ENCODE measurements around the gene RAB24. TPM values are rescaled to one million over a fixed set of nuclear protein-coding genes. Genes with fewer than 3 reads are reported as not detected.
"Not testable (repeated sequence)": the region's sequence is repeated elsewhere in the genome, so short reads cannot be mapped to it uniquely, and the experiment has no call there.

RAB24 gene
- total and polyA plus RNA-seq, 7 experiments from 2014 or later = 14.9 to 47.5 (median 23.7) TPM

DNA sequence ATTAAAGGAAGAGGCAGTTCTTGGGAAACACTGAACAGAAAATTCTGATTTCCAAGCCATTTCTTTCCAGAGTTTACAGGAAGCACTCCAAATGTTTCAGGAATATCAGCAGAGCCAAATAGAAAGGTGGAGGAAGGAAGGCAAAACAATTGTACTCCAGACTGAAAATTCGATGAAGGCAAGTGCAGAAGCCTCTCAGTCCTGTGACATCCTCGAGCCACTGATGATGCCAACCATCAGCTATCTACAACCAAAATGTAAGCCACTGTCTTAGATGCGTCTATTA is 45.8 kb upstream of the RAB24 start:
- DNase-seq = no peak
- H3K27ac ChIP-seq (ENCODE audit: low read depth, low read length) = no peak overlapping the region
- intact Hi-C loops (cut with micrococcal nuclease) = no loop called here
- POLR2A ChIA-PET = interaction anchor here (0.8 to 1.3 kb wide), 2 partner anchors 22 to 46 kb away, joined by 3 read pairs; partner anchors contain the start of genes PRELID1 and RAB24
- Mint-ChIP-seq H3K9me3 (peaks cover 0 to under 1% (median 0%) of the 10 kb centered on the region in 11 donors), H3K27me3 (no peaks in the 10 kb centered on the region), H3K36me3 (peaks cover 4 to 22% (median 7%) of the 10 kb centered on the region in 5 donors), H3K4me1 (peaks cover 44 to 63% (median 54%) of the 10 kb centered on the region in 7 donors), H3K27ac (peak overlapping the region in 6 of 9 donors; percentile 58 to 99 (median 73)), H3K4me3 (peak overlapping the region; percentile 54 to 99 (median 96))
- ATAC-seq = no peak
- CTCF ChIA-PET = interaction anchor here (0.6 to 0.7 kb wide), 2 partner anchors 37 to 106 kb away, joined by 3 to 4 read pairs; no protein-coding TSS in a partner anchor
- peaks cover 29 to 35% of the 10 kb centered on the region in 2 donors for H3K4me1 ChIP-seq (ENCODE audit: control insufficient read depth in 2 of 2, insufficient read depth in 2 of 2, low read length in 2 of 2)
- H3K27me3 ChIP-seq (ENCODE audit: control insufficient read depth in 2 of 2, insufficient read depth in 2 of 2, low read length in 2 of 2) = no peaks in the 10 kb centered on the region
- peaks cover 0 to 41% (median 5%) of the 10 kb centered on the region in 3 experiments for H3K36me3 ChIP-seq (ENCODE audit: control insufficient read depth in 2 of 3, insufficient read depth in 3 of 3, low read length in 3 of 3)
- H3K4me3 ChIP-seq (ENCODE audit: low read length) = no peak overlapping the region
- H3K9me3 ChIP-seq (ENCODE audit: control insufficient read depth in 2 of 3, low read length in 3 of 3) = no peaks in the 10 kb centered on the region

DNA sequence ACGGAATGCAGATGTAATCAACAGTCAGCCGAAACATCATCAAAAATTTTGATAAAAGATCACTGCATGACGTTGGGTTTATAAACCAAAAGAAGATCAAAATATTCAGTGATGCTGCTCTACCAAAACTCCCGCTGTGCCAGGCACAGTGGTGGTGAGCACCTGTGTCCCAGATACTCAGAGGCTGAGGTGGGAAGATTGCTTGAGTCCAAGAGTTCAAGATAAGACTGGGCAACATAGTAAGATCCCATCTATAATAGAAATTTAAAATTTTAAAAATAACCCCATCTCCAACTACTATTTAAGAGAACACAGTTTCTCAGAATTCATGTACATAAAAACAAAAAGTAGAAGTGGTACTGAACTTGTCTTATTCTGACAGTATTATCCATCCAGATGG is 44.2 kb upstream of the RAB24 start:
- H3K9me3 Mint-ChIP-seq = no peaks in the 10 kb centered on the region
- Histone ChIP-seq H3K4me3 (ENCODE audit: low read length) (no peak overlapping the region), H3K27me3 (ENCODE audit: control insufficient read depth in 2 of 2, insufficient read depth in 2 of 2, low read length in 2 of 2) (no peaks in the 10 kb centered on the region), H3K9me3 (ENCODE audit: control insufficient read depth in 2 of 3, low read length in 3 of 3) (no peaks in the 10 kb centered on the region), H3K27ac (ENCODE audit: low read depth, low read length) (no peak overlapping the region), H3K36me3 (ENCODE audit: control insufficient read depth in 2 of 3, insufficient read depth in 3 of 3, low read length in 3 of 3) (peaks cover 0 to 48% (median 5%) of the 10 kb centered on the region in 3 experiments), H3K4me1 (ENCODE audit: control insufficient read depth in 2 of 2, insufficient read depth in 2 of 2, low read length in 2 of 2) (peaks cover 29 to 35% of the 10 kb centered on the region in 2 donors)
- intact Hi-C loops (cut with micrococcal nuclease) = no loop called here
- no peak overlapping the region for H3K27ac Mint-ChIP-seq
- ATAC-seq = no peak
- H3K27me3 Mint-ChIP-seq = no peaks in the 10 kb centered on the region
- POLR2A ChIA-PET = interaction anchor here (1.1 kb wide), 1 partner anchor 23 kb away, joined by 3 read pairs; no protein-coding TSS in a partner anchor
- peaks cover 8 to 29% (median 11%) of the 10 kb centered on the region in 5 donors for H3K36me3 Mint-ChIP-seq
- peak overlapping the region in 7 of 10 donors; percentile 7 to 59 (median 23) for H3K4me3 Mint-ChIP-seq
- CTCF ChIA-PET = no interaction called here
- no peak for DNase-seq
- H3K4me1 Mint-ChIP-seq = peaks cover 43 to 62% (median 57%) of the 10 kb centered on the region in 7 donors

DNA sequence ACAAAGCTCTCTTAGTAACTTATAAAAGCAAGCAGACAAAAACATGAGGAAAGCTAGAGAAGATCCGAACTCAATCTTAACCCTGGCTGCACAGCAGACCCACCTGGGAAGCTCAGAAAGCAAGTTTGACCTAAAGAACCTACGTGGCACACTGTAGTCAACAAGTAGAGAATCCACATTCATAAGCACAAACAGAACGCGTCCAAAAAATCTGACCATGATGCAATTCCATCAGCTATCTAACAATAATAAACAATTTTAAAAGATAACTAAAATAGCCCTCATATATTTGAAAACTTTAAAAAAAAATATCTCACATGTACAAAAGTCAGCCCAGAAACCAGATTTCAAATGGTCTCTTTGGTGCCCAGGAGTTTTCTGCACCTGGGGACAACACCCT is 43.3 kb upstream of the RAB24 start:
- H3K27ac Mint-ChIP-seq = peak overlapping the region in 3 of 9 donors; percentile 29 to 38 (median 32)
- H3K27me3 Mint-ChIP-seq = no peaks in the 10 kb centered on the region
- H3K36me3 Mint-ChIP-seq = peaks cover 8 to 30% (median 12%) of the 10 kb centered on the region in 5 donors
- Histone ChIP-seq H3K27me3 (ENCODE audit: control insufficient read depth in 2 of 2, insufficient read depth in 2 of 2, low read length in 2 of 2) (no peaks in the 10 kb centered on the region), H3K4me3 (ENCODE audit: low read length) (no peak overlapping the region), H3K9me3 (ENCODE audit: control insufficient read depth in 2 of 3, low read length in 3 of 3) (no peaks in the 10 kb centered on the region), H3K27ac (ENCODE audit: low read depth, low read length) (no peak overlapping the region), H3K4me1 (ENCODE audit: control insufficient read depth in 2 of 2, insufficient read depth in 2 of 2, low read length in 2 of 2) (peaks cover 29 to 31% of the 10 kb centered on the region in 2 donors), H3K36me3 (ENCODE audit: control insufficient read depth in 2 of 3, insufficient read depth in 3 of 3, low read length in 3 of 3) (peaks cover 2 to 49% (median 5%) of the 10 kb centered on the region in 3 experiments)
- ChIA-PET POLR2A (interaction anchor here (1.1 kb wide), 2 partner anchors 24 to 170 kb away, joined by 3 read pairs; no protein-coding TSS in a partner anchor), CTCF (interaction anchor here (1.3 kb wide), 1 partner anchor 37 kb away, joined by 3 read pairs; no protein-coding TSS in a partner anchor)
- DNase-seq = no peak
- peaks cover 36 to 58% (median 54%) of the 10 kb centered on the region in 7 donors for H3K4me1 Mint-ChIP-seq
- H3K9me3 Mint-ChIP-seq = no peaks in the 10 kb centered on the region
- no peak for ATAC-seq
- H3K4me3 Mint-ChIP-seq = peak overlapping the region in 6 of 10 donors; percentile 16 to 65 (median 30)
- intact Hi-C loops (cut with micrococcal nuclease) = no loop called here

DNA sequence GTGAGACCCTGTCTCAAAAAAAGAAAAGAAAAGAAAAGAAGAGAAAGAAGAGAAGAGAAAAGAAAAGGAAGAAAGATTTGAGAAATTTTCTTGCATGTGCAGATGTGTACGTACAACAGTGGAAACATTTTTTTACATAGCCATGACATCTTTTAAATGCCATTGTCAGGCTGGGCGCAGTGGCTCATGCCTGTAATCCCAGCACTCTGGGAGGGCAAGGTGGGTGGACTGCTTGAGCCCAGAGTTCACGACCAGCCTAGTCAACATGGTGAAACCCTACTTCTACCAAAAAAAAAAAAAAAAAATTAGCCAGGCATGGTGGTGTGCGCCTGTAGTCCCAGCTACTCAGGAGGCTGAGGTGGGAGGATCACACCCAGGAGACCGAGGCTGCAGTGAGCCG is 41.4 kb upstream of the RAB24 start:
- ATAC-seq = no peak
- DNase-seq = no peak
- Histone ChIP-seq H3K36me3 (ENCODE audit: control insufficient read depth in 2 of 3, insufficient read depth in 3 of 3, low read length in 3 of 3) (peaks cover 6 to 50% (median 7%) of the 10 kb centered on the region in 3 experiments), H3K9me3 (ENCODE audit: control insufficient read depth in 2 of 3, low read length in 3 of 3) (no peaks in the 10 kb centered on the region), H3K27ac (ENCODE audit: low read depth, low read length) (no peak overlapping the region), H3K4me3 (ENCODE audit: low read length) (no peak overlapping the region), H3K27me3 (ENCODE audit: control insufficient read depth in 2 of 2, insufficient read depth in 2 of 2, low read length in 2 of 2) (no peaks in the 10 kb centered on the region), H3K4me1 (ENCODE audit: control insufficient read depth in 2 of 2, insufficient read depth in 2 of 2, low read length in 2 of 2) (peaks cover 16 to 19% of the 10 kb centered on the region in 2 donors)
- peaks cover 25 to 49% (median 46%) of the 10 kb centered on the region in 7 donors for H3K4me1 Mint-ChIP-seq
- POLR2A ChIA-PET = no interaction called here
- H3K4me3 Mint-ChIP-seq = peak overlapping the region in 1 of 10 donors; percentile 48
- no peak overlapping the region for H3K27ac Mint-ChIP-seq
- CTCF ChIA-PET = no interaction called here
- no peaks in the 10 kb centered on the region for H3K27me3 Mint-ChIP-seq
- H3K36me3 Mint-ChIP-seq = peaks cover 10 to 38% (median 19%) of the 10 kb centered on the region in 5 donors
- intact Hi-C loops (cut with micrococcal nuclease) = no loop called here
- H3K9me3 Mint-ChIP-seq = peaks cover 0 to 1% (median 0%) of the 10 kb centered on the region in 11 donors

DNA sequence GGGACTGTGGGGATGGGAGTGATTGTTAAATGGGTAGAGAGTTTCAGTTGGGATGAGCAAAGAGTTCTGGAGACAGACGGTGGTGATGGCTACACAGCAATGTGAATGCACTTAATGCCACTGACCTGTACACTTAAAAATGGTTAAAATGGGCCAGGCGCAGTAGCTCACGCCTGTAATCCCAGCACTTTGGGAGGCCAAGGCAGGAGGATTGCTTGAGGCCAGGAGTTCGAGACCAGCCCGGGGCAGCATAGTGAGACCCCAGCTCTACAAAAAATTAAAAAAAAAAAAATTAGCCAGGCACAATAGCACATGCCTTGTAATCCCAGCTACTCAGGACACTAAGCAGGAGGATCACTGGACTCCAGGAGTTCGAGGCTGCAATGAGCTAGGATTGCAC is 40.3 kb upstream of the RAB24 start:
- H3K27ac Mint-ChIP-seq = peak overlapping the region in 1 of 9 donors; percentile 57
- no peaks in the 10 kb centered on the region for H3K27me3 ChIP-seq (ENCODE audit: control insufficient read depth in 2 of 2, insufficient read depth in 2 of 2, low read length in 2 of 2)
- ChIA-PET CTCF (interaction anchor here (0.7 to 0.8 kb wide), 2 partner anchors 26 to 776 kb away, joined by 3 read pairs; no protein-coding TSS in a partner anchor), POLR2A (interaction anchor here (1.1 kb wide), 1 partner anchor 12 kb away, joined by 4 read pairs; no protein-coding TSS in a partner anchor)
- H3K9me3 ChIP-seq (ENCODE audit: control insufficient read depth in 2 of 3, low read length in 3 of 3) = no peaks in the 10 kb centered on the region
- H3K27me3 Mint-ChIP-seq = no peaks in the 10 kb centered on the region
- H3K4me3 ChIP-seq (ENCODE audit: low read length) = no peak overlapping the region
- peaks cover 6 to 52% (median 7%) of the 10 kb centered on the region in 3 experiments for H3K36me3 ChIP-seq (ENCODE audit: control insufficient read depth in 2 of 3, insufficient read depth in 3 of 3, low read length in 3 of 3)
- H3K4me1 ChIP-seq (ENCODE audit: control insufficient read depth in 2 of 2, insufficient read depth in 2 of 2, low read length in 2 of 2) = peaks cover 8 to 9% of the 10 kb centered on the region in 2 donors
- DNase-seq = no peak
- H3K27ac ChIP-seq (ENCODE audit: low read depth, low read length) = no peak overlapping the region
- intact Hi-C loops (cut with micrococcal nuclease) = no loop called here
- no peak for ATAC-seq
- peaks cover 0 to 3% (median 0%) of the 10 kb centered on the region in 11 donors for H3K9me3 Mint-ChIP-seq
- H3K4me3 Mint-ChIP-seq = peak overlapping the region in 2 of 10 donors; percentile 6 to 18
- peaks cover 13 to 37% (median 17%) of the 10 kb centered on the region in 5 donors for H3K36me3 Mint-ChIP-seq
- peaks cover 18 to 44% (median 44%) of the 10 kb centered on the region in 7 donors for H3K4me1 Mint-ChIP-seq

DNA sequence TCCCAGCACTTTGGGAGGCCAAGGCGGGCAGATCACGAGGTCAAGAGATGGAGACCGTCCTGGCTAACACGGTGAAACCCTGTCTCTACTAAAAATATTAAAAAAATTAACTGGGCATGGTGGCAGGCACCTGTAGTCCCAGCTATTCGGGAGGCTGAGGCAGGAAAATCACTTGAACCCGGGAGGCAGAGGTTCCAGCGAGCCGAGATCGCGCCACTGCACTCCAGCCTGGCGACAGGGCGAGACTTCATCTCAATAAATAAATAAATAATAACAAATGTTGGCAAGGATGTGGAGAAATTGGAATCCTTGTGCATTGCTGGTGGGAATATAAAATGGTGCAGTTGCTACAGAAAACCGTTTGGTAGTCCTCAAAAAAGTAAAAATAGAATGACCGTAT is 39.5 kb upstream of the RAB24 start:
- H3K27me3 ChIP-seq (ENCODE audit: control insufficient read depth in 2 of 2, insufficient read depth in 2 of 2, low read length in 2 of 2); CTCF ChIA-PET; H3K27ac Mint-ChIP-seq; intact Hi-C loops (cut with micrococcal nuclease); H3K27me3 Mint-ChIP-seq; H3K27ac ChIP-seq (ENCODE audit: low read depth, low read length); H3K4me3 Mint-ChIP-seq; H3K4me3 ChIP-seq (ENCODE audit: low read length); ATAC-seq; DNase-seq; H3K9me3 ChIP-seq (ENCODE audit: control insufficient read depth in 2 of 3, low read length in 3 of 3); H3K4me1 ChIP-seq (ENCODE audit: control insufficient read depth in 2 of 2, insufficient read depth in 2 of 2, low read length in 2 of 2); POLR2A ChIA-PET; H3K9me3 Mint-ChIP-seq: not testable (repeated sequence)
- peaks cover 7 to 60% (median 8%) of the 10 kb centered on the region in 3 experiments for H3K36me3 ChIP-seq (ENCODE audit: control insufficient read depth in 2 of 3, insufficient read depth in 3 of 3, low read length in 3 of 3)
- H3K36me3 Mint-ChIP-seq = peaks cover 13 to 37% (median 17%) of the 10 kb centered on the region in 5 donors
- H3K4me1 Mint-ChIP-seq = peaks cover 18 to 44% (median 43%) of the 10 kb centered on the region in 7 donors
